ENCODE results near the gene FAM89A. TPM values are rescaled to one million over a fixed set of nuclear protein-coding genes. Genes with fewer than 3 reads are reported as not detected.

The FAM89A gene
- total RNA-seq, 2 donors from 2014 or later = 3.6 to 6.3 TPM

GRCh38 chr1:231021540-231022031 is 18.5 kb downstream of the FAM89A start:
- no peak for DNase-seq
- Histone ChIP-seq H3K4me3 (no peak overlapping the region), H3K4me1 (no peaks in the 10 kb centered on the region), H3K27me3 (no peaks in the 10 kb centered on the region), H3K36me3 (no peaks in the 10 kb centered on the region), H3K9ac (ENCODE audit: low read depth in 2 of 2, low read length in 2 of 2) (no peak overlapping the region), H3K9me3 (no peaks in the 10 kb centered on the region), H3K27ac (no peak overlapping the region)
- intact Hi-C loops (cut with DNase I) = no loop called here
- TF ChIP-seq, protein P1, sequence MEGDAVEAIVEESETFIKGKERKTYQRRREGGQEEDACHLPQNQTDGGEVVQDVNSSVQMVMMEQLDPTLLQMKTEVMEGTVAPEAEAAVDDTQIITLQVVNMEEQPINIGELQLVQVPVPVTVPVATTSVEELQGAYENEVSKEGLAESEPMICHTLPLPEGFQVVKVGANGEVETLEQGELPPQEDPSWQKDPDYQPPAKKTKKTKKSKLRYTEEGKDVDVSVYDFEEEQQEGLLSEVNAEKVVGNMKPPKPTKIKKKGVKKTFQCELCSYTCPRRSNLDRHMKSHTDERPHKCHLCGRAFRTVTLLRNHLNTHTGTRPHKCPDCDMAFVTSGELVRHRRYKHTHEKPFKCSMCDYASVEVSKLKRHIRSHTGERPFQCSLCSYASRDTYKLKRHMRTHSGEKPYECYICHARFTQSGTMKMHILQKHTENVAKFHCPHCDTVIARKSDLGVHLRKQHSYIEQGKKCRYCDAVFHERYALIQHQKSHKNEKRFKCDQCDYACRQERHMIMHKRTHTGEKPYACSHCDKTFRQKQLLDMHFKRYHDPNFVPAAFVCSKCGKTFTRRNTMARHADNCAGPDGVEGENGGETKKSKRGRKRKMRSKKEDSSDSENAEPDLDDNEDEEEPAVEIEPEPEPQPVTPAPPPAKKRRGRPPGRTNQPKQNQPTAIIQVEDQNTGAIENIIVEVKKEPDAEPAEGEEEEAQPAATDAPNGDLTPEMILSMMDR (IDR thresholded peaks at IDR 0.05) = no peak

GRCh38 chr1:231020816-231021215 is 19.2 kb downstream of the FAM89A start:
- Histone ChIP-seq H3K4me1 (no peaks in the 10 kb centered on the region), H3K27ac (no peak overlapping the region), H3K9ac (ENCODE audit: low read depth in 2 of 2, low read length in 2 of 2) (no peak overlapping the region), H3K9me3 (no peaks in the 10 kb centered on the region), H3K36me3 (no peaks in the 10 kb centered on the region), H3K4me3 (no peak overlapping the region), H3K27me3 (no peaks in the 10 kb centered on the region)
- intact Hi-C loops (cut with DNase I) = no loop called here
- TF ChIP-seq, protein P1 (IDR thresholded peaks at IDR 0.05) = no peak
- no peak for DNase-seq

DNA sequence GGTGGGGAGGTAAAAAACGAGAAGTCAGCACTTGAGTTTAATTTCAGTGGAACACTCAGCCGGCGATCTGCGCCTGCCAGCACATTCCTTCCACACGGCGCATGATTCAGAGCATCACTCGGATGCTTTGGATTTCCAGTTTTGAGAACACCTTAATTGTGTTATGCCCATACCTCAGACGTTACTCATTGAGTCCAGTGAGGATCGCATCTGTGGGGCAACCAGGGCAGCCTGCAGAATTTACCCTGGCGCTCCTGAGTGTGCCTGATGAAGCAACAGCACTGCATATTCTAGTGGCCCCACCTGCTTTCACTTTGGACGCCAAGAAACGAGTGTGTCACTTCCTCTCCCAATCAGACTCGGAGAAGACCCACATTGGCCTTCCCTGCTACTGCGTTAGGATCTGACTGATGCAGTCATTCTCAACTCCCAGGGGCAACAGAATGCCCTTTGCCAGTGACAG is 19.9 kb downstream of the FAM89A start:
- intact Hi-C loops (cut with DNase I) = no loop called here
- H3K4me3 ChIP-seq = no peak overlapping the region
- no peaks in the 10 kb centered on the region for H3K27me3 ChIP-seq
- H3K9ac ChIP-seq (ENCODE audit: low read depth in 2 of 2, low read length in 2 of 2) = no peak overlapping the region
- TF ChIP-seq, protein P1 (IDR thresholded peaks at IDR 0.05) = no peak
- DNase-seq = no peak
- no peaks in the 10 kb centered on the region for H3K36me3 ChIP-seq
- no peak overlapping the region for H3K27ac ChIP-seq
- no peaks in the 10 kb centered on the region for H3K9me3 ChIP-seq
- H3K4me1 ChIP-seq = no peaks in the 10 kb centered on the region

GRCh38 chr1:231019711-231020110 is 20.3 kb downstream of the FAM89A start:
- H3K27me3 ChIP-seq = no peaks in the 10 kb centered on the region
- no peak overlapping the region for H3K9ac ChIP-seq (ENCODE audit: low read depth in 2 of 2, low read length in 2 of 2)
- intact Hi-C loops (cut with DNase I) = no loop called here
- H3K27ac ChIP-seq = no peak overlapping the region
- H3K36me3 ChIP-seq = no peaks in the 10 kb centered on the region
- H3K4me1 ChIP-seq = no peaks in the 10 kb centered on the region
- TF ChIP-seq, protein P1 (IDR thresholded peaks at IDR 0.05) = no peak
- H3K9me3 ChIP-seq = no peaks in the 10 kb centered on the region
- DNase-seq = no peak
- no peak overlapping the region for H3K4me3 ChIP-seq

DNA sequence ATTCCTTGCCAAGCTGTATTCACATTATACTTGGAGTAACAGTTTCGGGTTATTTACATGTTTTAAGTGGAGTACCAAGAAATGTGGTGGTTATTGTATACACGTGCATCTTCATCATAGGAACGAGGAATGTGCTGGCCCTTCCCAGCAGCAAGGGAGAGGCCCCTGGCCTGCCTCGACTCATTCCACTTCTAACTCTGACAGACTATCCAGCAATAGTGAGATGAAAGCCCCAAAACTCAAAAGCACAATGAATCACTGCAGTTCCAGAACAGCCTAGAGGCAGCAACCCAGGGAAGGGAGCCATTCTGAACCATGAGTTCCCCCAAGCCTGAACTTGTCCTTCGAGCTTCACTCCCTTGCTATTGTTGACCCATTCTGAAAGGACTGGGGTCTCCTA is 23.1 kb downstream of the FAM89A start:
- Histone ChIP-seq H3K27ac (no peak overlapping the region), H3K4me1 (no peaks in the 10 kb centered on the region), H3K36me3 (no peaks in the 10 kb centered on the region), H3K27me3 (no peaks in the 10 kb centered on the region), H3K4me3 (no peak overlapping the region), H3K9me3 (no peaks in the 10 kb centered on the region), H3K9ac (ENCODE audit: low read depth in 2 of 2, low read length in 2 of 2) (no peak overlapping the region)
- intact Hi-C loops (cut with DNase I) = no loop called here
- TF ChIP-seq, protein P1 (IDR thresholded peaks at IDR 0.05) = no peak
- DNase-seq = no peak
